Measurements from ENCODE around the gene EFHC2. TPM values are rescaled to one million over a fixed set of nuclear protein-coding genes. Genes with fewer than 3 reads are reported as not detected.

The EFHC2 gene
- total RNA-seq, 2 donors from 2014 or later = 1.3 to 2.2 TPM

DNA sequence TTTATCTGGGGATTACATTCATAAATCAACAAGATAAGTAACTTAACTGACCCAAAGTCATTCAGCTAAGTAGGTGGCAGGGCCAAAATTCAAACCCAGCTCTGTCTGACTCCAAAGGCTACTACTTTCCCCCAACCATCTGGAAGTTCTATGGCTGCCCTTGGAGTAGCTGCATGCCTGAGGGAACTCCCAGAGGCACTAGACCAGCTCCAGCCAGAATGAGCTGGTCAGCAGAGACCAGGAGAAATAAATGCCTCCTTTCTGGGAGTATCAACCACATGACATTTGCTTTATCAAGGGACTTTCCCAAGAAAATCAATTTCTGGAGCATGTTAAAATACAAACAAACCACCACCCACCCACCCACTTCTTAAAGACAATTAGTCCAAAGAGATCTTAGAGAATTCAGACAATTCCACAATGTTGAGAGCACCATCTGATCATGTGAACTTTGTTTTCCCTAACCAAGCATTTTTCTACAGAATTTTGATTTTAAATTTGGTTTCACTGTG lies 180.5 kb downstream of the EFHC2 start:
- H3K9ac ChIP-seq (ENCODE audit: extremely low read depth, low read length, poor library complexity, severe bottlenecking) = no peak overlapping the region
- Mint-ChIP-seq H3K4me3 (no peak overlapping the region), H3K4me1 (peaks cover 4% of the 10 kb centered on the region), H3K27me3 (ENCODE audit: insufficient read depth) (peaks cover 24% of the 10 kb centered on the region), H3K9me3 (peaks cover 47% of the 10 kb centered on the region), H3K36me3 (ENCODE audit: low read depth) (no peaks in the 10 kb centered on the region), H3K27ac (no peak overlapping the region)
- H3K27me3 ChIP-seq (ENCODE audit: control insufficient read depth, insufficient read depth, low read length, poor library complexity, severe bottlenecking) = peaks cover 39% of the 10 kb centered on the region
- no peaks in the 10 kb centered on the region for H3K4me1 ChIP-seq (ENCODE audit: control insufficient read depth, insufficient read depth, low read length)
- H3K4me3 ChIP-seq (ENCODE audit: low read length) = no peak overlapping the region
- no peak for DNase-seq
- H3K27ac ChIP-seq (ENCODE audit: low read depth, low read length) = no peak overlapping the region
- TF ChIP-seq, protein P1, sequence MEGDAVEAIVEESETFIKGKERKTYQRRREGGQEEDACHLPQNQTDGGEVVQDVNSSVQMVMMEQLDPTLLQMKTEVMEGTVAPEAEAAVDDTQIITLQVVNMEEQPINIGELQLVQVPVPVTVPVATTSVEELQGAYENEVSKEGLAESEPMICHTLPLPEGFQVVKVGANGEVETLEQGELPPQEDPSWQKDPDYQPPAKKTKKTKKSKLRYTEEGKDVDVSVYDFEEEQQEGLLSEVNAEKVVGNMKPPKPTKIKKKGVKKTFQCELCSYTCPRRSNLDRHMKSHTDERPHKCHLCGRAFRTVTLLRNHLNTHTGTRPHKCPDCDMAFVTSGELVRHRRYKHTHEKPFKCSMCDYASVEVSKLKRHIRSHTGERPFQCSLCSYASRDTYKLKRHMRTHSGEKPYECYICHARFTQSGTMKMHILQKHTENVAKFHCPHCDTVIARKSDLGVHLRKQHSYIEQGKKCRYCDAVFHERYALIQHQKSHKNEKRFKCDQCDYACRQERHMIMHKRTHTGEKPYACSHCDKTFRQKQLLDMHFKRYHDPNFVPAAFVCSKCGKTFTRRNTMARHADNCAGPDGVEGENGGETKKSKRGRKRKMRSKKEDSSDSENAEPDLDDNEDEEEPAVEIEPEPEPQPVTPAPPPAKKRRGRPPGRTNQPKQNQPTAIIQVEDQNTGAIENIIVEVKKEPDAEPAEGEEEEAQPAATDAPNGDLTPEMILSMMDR (conservative IDR thresholded peaks at IDR 0.05) = no peak
- H3K9me3 ChIP-seq (ENCODE audit: control insufficient read depth, low read length) = no peaks in the 10 kb centered on the region
- no peaks in the 10 kb centered on the region for H3K36me3 ChIP-seq (ENCODE audit: control insufficient read depth, insufficient read depth, low read length)

DNA sequence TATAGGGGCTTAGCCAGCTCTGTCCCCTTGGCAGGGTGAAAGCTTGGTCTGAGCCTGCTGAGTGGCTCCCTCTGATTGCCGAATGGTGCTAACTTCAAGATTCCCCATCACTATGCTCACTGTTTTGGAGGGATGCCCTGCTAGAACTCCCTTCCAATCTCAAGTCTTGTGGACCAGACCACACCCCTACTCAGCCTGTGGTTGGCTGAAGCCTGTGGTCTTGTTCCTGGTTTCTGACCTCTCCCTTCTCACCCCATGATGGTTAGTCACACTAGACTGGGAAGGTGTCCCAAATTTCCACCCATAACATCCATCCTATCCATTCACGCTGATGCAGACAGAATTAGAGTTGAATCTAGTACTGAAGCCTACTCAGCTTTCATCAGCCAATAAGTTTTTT lies 185.6 kb downstream of the EFHC2 start:
- H3K36me3 ChIP-seq (ENCODE audit: control insufficient read depth, insufficient read depth, low read length) = no peaks in the 10 kb centered on the region
- no peaks in the 10 kb centered on the region for H3K36me3 Mint-ChIP-seq (ENCODE audit: low read depth)
- WGBS, 2 experiments (ENCODE audit: insufficient coverage in 1 of 2, insufficient read length in 1 of 2) = 87% methylated on average over 2 of the region's 2 CpGs; no CpG with 5 or more reads in 1 of the 2 experiments
- H3K4me3 ChIP-seq (ENCODE audit: low read length) = no peak overlapping the region
- no peak overlapping the region for H3K27ac ChIP-seq (ENCODE audit: low read depth, low read length)
- H3K9me3 Mint-ChIP-seq = peaks cover 66% of the 10 kb centered on the region
- H3K9ac ChIP-seq (ENCODE audit: extremely low read depth, low read length, poor library complexity, severe bottlenecking) = no peak overlapping the region
- TF ChIP-seq, protein P1 (conservative IDR thresholded peaks at IDR 0.05) = no peak
- H3K4me1 Mint-ChIP-seq = no peaks in the 10 kb centered on the region
- H3K27me3 ChIP-seq (ENCODE audit: control insufficient read depth, insufficient read depth, low read length, poor library complexity, severe bottlenecking) = peaks cover 4% of the 10 kb centered on the region
- DNase-seq = no peak
- no peak overlapping the region for H3K4me3 Mint-ChIP-seq
- H3K9me3 ChIP-seq (ENCODE audit: control insufficient read depth, low read length) = no peaks in the 10 kb centered on the region
- peaks cover 7% of the 10 kb centered on the region for H3K27me3 Mint-ChIP-seq (ENCODE audit: insufficient read depth)
- no peak overlapping the region for H3K27ac Mint-ChIP-seq
- H3K4me1 ChIP-seq (ENCODE audit: control insufficient read depth, insufficient read depth, low read length) = no peaks in the 10 kb centered on the region

DNA sequence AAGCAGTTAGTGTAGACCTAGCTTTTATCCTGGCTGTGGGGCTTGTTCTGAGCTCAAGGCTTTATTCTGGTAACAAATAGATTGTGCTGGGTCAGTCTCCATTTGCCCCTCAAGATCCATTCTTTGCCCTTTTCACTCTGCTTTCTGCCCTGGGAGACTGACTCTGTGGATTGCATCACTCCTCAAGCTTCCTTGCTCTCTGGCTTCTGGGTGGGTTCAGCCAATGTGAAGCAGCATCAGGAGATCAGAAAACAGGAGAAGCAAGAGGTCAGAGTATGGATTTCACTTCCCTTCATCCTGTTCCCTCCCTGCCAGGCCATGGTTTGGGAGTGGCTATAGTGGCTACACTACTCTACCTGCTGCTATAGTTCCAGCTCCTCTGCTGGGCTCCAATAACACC lies 186.2 kb downstream of the EFHC2 start:
- Mint-ChIP-seq H3K36me3 (ENCODE audit: low read depth) (no peaks in the 10 kb centered on the region), H3K27me3 (ENCODE audit: insufficient read depth) (peaks cover 3% of the 10 kb centered on the region), H3K27ac (no peak overlapping the region), H3K4me3 (no peak overlapping the region), H3K4me1 (no peaks in the 10 kb centered on the region), H3K9me3 (peaks cover 62% of the 10 kb centered on the region)
- Histone ChIP-seq H3K4me1 (ENCODE audit: control insufficient read depth, insufficient read depth, low read length) (no peaks in the 10 kb centered on the region), H3K36me3 (ENCODE audit: control insufficient read depth, insufficient read depth, low read length) (no peaks in the 10 kb centered on the region), H3K27me3 (ENCODE audit: control insufficient read depth, insufficient read depth, low read length, poor library complexity, severe bottlenecking) (peaks cover 4% of the 10 kb centered on the region), H3K27ac (ENCODE audit: low read depth, low read length) (no peak overlapping the region), H3K4me3 (ENCODE audit: low read length) (no peak overlapping the region), H3K9me3 (ENCODE audit: control insufficient read depth, low read length) (no peaks in the 10 kb centered on the region), H3K9ac (ENCODE audit: extremely low read depth, low read length, poor library complexity, severe bottlenecking) (no peak overlapping the region)
- TF ChIP-seq, protein P1 (conservative IDR thresholded peaks at IDR 0.05) = no peak
- DNase-seq = no peak

Measured in endodermal cell (in vitro differentiated cells).